Measurements from ENCODE around the gene BAIAP2L2. TPM values are rescaled to one million over a fixed set of nuclear protein-coding genes. Genes with fewer than 3 reads are reported as not detected.

BAIAP2L2 gene
- total and polyA plus RNA-seq, 10 of the 15 experiments (the other 5 are each of a cell fraction or from before 2014, with no cell fraction given) = 0.08 to 0.38 (median 0.14) TPM; not detected in 6

DNA sequence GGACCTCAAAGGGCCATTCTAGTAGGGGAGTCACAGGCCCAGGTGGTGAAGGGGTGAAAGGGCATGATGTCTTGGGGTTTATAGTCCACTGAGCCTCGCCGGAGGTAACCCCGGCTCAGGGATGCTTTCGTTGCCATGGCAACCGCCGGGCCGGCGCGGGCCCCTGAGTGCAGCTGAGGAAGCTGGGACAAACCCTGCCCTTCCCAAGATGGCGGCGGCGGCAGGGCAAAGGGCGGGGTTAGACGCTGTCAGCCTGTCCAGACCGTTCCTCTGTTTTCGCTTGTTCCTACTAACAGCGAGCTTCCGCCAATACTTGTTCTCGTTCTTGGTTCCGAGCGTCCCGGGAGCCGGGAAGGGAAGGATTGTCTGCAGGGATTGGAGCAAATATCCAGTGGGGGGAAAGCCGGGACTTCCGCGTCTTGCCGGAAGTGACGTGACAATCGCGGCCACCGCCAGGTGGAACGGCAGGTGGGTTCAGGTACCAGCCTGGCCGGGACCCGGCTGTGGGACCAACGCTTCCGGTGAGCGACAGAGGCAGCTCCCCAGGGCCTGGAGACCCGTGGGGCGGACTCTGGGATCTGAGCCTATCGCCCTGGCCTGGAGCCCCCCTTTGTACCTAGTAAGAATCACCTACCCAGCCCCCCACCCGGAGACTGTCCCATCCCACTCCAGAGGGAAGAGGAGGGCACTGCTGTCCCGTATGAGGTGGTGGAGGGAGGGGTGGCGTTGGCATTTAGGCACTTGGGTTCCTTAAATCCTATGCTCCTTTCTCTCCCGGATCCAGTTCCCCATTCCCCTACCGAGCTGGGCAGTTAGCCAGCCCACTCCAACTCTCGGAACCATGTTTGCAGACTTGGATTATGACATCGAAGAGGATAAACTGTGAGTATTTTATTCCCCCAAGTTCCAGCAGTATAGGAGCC lies 53.3 kb downstream of the BAIAP2L2 start, which contains the start of gene PICK1 (continued):
- TF ChIP-seq EZH2 (IDR thresholded peaks at IDR 0.05; ENCODE audit: borderline replicate concordance, control insufficient read depth, low read depth, low read length) (no peak), BHLHE40 (IDR thresholded peaks at IDR 0.05; ENCODE audit: borderline replicate concordance in 1 of 2, low read depth in 2 of 2, low read length in 1 of 2) (0 out of 4 replicates have a peak, but pooled peaks of 1 of the 2 experiments have one; percentile 7), E2F8 (IDR thresholded peaks at IDR 0.05; ENCODE audit: low read depth, partially characterized antibody) (peak; percentile 89), NR2C1 (IDR thresholded peaks at IDR 0.05) (peak; percentile 70), SMAD5 (IDR thresholded peaks at IDR 0.05; ENCODE audit: low read depth) (no peak), STAT3 (IDR thresholded peaks at IDR 0.05; ENCODE audit: low read depth, low read length) (no peak), CREM (IDR thresholded peaks at IDR 0.05; ENCODE audit: low read depth) (peak; percentile 96), NBN (IDR thresholded peaks at IDR 0.05) (peak; percentile 61), HCFC1 (IDR thresholded peaks at IDR 0.05; ENCODE audit: low read length) (peak; percentile 61; the same call in 1 of the 2 replicates), KAT2A (conservative IDR thresholded peaks at IDR 0.05; ENCODE audit: control insufficient read depth, low read depth, low read length) (no peak), LARP7 (IDR thresholded peaks at IDR 0.05) (no peak; the same call in 1 of the 2 replicates), USF2 (IDR thresholded peaks at IDR 0.05; ENCODE audit: borderline replicate concordance, low read depth, low read length) (no peak), JUND (IDR thresholded peaks at IDR 0.05; ENCODE audit: low read depth, low read length) (no peak), SMC3 (IDR thresholded peaks at IDR 0.05; ENCODE audit: borderline replicate concordance, low read length) (no peak), MEF2B (IDR thresholded peaks at IDR 0.05; ENCODE audit: partially characterized antibody, poor library complexity, severe bottlenecking) (peak; percentile 52), TCF12 (IDR thresholded peaks at IDR 0.05; ENCODE audit: low read depth, low read length) (peak; percentile 57; the same call in 1 of the 2 replicates), ZZZ3 (IDR thresholded peaks at IDR 0.05; ENCODE audit: control insufficient read depth, insufficient read length, low read depth) (no peak), JUNB (IDR thresholded peaks at IDR 0.05) (no peak), RAD21 (IDR thresholded peaks at IDR 0.05; ENCODE audit: insufficient read depth, low read depth, low read length) (no peak), IKZF2 (IDR thresholded peaks at IDR 0.05) (peak in 1 of 2 experiments; percentile 44; a peak in 1 of 4 replicates)
- TF ChIP-seq, protein P1, sequence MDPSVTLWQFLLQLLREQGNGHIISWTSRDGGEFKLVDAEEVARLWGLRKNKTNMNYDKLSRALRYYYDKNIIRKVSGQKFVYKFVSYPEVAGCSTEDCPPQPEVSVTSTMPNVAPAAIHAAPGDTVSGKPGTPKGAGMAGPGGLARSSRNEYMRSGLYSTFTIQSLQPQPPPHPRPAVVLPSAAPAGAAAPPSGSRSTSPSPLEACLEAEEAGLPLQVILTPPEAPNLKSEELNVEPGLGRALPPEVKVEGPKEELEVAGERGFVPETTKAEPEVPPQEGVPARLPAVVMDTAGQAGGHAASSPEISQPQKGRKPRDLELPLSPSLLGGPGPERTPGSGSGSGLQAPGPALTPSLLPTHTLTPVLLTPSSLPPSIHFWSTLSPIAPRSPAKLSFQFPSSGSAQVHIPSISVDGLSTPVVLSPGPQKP (IDR thresholded peaks at IDR 0.05; ENCODE audit: low read depth, low read length) = 0 out of 2 replicates have a peak, but pooled peaks have one; percentile 78

Measured in GM12878 (cell line).